T1000 (cell line): ENCODE results near the gene AKT2.
"Not testable (repeated sequence)": the region's sequence is repeated elsewhere in the genome, so short reads cannot be mapped to it uniquely, and the experiment has no call there.

Experiments
- DNase-seq: peaks from one replicate; lab custom pipeline; 2025; ENCODE audit warnings: mixed read lengths; lab: John Stamatoyannopoulos, UW

AKT2 gene

DNA sequence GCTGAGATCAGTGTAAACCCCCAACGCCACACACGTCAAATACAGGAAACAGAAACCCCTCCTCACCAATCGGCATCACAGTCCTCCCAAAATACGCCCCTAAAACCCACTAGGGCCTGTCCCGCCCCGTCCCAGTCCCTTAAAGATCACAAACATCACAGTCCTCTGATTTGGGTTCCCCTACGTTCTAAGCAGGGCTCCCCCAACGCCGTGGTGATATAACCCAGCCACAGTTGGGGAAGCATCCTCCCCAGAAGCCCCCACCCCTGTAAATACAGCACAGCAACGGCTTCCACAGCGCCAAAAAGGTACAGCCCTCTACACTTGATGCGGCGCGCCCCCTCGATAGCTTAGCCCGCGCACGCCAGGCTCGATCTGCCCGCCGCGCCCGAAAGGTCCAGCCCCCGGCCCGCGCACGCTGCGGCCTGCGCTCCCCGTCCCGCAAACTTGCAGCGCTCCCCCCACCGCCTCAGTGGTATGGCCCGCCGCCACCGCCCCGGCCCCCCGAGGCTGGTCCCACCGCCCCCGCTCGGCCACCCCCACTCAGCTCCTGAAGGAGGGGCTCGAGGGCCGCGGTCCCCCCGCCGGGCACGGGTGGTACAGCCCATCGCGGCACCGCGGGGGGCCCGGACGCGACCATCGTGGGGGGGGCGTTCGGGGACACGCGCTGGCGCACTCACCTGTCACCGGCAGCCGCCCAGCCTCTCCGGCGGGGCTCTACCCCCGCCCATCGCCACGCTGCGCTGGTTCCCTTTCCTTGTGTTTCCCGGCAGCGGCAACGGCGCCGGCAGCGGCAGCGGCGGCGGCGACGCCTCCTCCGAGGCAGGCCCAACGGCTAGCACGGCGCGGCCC, at the start of gene AKT2:
Gene AKT2 (minus strand): TSS at position 845 of the 852 bp plus-strand sequence. CDS start 20,078 bp downstream, outside the sequence.
- DNase-seq: no peak

DNA sequence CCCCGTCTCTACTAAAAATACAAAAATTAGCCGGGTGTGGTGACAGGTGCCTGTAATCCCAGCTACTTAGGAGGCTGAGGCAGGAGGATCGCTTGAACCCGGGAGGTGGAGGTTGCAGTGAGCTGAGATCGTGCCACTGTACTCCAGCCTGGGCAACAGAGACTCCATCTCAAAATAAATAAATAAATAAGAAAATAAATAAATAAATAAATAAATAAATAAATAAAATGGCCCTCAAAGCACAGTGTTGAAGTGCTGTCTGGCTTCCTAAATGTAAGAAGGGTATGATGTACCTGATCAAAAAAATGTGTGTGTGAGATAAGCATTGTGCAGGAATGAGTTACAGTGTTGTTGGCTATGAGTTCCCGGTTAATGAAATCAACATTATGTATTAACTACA, 47.9 kb upstream of the AKT2 start:
- DNase-seq: not testable (repeated sequence)

DNA sequence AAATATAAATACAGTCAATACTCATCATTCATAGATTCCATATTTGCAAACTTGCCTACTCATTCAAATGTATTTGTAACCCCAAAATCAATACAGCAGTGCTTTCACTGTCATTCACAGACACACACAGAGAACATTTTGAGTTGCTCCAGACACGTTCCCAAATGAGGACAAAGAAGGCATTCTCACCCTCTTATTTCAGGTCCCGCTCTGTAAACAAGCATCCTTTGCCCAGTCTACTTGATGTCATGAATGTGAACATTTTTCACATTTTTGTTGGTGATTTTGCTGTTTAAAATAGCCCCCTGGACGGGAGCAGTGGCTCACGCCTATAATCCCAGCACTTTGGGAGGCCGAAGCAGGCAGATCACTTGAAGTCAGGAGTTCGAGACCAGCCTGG, 47.5 kb upstream of the AKT2 start:
- no peak for DNase-seq

DNA sequence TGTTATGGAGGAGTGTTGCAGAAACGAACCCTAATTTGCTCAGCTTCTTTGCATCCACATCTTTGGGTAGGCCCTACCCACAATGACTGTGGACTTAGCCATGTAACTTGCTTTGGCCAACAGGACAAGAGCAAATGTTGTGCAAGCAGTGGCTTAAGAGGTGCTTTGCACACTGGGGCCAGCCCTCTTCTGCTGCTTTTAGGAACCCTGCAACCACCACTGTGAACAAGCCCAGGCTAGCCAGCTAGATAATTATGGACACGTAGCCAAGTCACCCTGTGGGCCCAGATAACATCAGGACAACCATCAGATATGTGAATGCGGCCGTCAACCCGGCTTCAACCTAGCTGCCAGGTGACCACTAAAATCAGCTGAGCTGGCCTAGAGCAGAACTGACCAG, 45.9 kb upstream of the AKT2 start:
- no peak for DNase-seq

DNA sequence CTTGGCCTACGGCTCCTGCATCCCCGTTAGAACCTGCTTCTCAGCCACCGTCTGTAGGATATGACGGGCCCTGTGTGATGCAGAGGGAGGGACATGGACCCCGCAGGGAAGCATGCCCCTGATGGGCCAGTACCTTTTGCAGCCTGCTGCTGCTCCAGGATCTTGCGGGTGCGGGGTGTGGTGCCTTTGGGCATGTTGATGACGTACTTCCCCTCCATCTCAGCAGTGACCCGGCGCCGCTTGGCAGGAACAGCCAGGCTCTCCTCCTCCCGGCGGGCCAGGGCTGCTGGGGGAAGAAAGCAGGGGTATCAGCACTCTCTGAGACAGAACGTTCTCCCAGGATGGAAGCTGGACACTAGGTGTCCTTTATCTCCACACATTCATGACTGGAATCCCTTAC, 41.1 kb upstream of the AKT2 start:
- no peak for DNase-seq

DNA sequence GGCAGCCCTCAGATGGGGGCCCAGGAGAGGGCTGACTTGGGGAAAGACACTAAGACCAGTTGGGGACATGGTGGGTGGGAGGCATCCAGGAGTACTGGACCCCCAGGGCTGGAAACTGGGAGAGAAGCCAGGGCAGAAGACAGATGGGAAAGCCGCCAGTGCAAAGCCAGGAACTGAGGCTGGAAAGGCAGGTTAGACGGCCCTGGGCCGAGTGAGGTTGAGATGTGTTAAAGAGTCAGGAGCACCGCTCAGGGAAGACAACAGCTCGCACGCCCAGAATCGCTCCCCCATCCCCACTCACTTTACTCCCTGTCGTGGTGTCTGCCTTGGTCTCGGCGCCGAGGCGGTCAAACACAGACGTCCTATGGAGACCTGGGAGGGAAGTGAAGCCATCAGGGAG, 38.6 kb upstream of the AKT2 start:
- DNase-seq: no peak

DNA sequence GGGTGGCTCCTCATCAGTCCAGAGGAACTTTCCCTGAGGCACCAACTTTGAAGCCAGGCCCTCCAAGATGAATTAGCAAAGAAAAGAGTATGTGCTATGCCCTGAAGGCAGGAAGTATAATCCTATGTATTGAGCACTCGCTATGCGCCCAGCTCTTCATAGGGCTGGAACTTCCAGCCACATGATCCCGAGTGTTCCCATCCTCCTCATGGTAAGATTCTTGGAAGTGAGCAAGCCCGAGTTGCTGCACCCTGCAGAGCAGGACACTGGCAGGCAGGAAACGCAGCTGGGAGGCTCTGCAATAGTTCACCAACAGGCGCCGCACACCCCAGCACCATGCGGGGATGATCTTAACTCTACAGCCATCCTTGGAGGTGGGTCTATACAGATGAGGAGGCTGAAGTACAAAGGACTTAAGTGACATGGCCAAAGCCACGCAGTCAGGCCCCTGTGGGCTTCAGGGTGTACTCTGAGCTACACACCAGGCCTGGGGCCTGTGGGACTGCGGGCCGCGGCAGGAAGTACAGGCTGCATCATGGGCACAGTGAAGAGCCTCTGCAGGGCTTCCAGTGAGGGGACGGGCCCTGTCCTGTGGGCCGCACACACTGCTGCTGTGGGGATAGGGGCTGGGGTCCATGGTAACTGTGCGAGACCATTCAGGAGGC, 37.9 kb upstream of the AKT2 start:
- no peak for DNase-seq

DNA sequence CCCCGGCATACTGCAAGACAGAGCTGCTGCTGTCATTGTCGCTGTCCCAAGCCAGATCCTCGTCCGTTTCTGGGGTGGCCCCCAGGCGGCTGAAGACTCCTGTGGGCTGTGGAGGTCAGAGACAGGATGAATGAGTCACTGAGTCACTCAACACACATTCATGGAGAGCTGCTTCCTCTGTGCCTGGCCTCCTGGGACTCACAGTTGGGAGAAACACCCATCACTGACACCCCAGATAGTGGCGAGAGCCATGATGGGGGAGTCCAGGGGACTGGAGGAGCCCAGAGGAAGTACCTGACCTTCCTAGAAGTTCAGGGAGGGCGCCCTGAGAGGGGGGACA, 37.1 kb upstream of the AKT2 start:
- DNase-seq: no peak

DNA sequence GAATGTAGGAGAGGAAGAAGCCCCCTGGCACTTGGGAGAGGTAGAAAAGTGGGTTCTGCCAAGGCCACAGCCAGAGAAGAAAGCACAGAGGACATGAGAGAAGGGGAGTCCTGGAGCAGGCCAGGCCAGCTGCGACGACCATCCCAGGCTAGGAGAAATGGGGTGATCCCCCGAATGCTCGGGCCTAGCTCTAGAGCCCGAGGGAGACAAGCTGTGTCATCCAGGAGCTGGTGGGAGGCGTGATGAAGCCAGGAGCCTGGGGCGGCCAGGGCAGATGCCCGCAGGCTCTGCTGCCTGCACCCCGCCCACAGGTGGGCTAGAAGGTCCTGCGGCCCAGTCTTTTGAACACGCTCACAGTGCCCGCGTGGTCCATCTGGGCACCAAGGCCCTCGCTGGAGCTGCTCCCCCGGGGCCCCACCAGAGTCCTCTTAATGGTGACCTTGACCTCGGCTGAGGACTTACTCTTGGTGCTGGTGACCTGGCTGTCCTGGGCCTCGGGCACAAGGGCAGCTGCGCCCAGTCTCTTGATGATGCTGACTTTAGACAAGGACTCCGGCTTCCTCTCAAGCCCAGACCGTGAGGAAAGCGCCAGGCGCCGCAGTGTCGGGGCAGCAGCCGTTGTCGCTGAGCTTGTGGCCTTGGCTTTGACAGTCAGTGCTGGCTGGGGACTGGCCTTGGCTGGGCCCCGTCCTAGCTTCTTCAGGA, 36.6 kb upstream of the AKT2 start:
- DNase-seq: no peak

DNA sequence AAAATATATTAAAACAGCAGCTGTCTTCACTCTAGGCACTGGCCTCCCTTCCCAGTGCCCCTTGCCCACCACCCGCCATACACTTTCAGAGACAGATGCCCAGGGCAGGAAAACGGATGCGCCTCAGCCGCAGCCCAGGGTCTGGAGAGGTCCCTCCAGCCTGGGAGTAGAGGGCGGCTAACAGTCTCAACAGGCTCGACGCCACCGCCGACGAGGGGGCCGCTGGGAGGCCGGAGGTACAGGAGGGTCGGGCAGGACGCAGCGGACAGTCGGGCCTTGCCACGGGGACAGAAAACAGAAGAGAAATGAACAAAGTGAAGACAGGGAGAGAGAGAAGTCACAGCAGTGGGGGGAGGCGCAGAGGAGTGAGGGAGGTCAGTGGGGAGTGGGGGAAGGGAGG, 35.9 kb upstream of the AKT2 start:
- no peak for DNase-seq

DNA sequence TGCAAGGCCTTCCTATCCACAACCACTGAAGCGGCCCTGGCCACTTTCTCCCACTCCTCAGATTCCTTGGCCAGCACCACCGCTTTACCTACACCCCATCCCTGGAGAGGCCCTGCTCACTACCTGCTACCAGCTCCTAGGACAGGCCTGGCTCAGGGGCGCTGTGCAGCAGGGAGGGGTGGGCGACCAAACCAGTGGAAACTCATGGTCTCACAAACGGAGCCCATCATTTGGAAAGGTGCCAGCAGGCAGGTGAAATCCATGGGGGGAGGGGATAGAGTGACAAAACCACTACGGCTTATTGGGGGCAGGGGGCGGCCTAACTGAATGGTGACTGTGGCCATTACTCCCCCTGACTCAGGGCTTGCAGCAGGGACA, 35.4 kb upstream of the AKT2 start:
- no peak for DNase-seq

DNA sequence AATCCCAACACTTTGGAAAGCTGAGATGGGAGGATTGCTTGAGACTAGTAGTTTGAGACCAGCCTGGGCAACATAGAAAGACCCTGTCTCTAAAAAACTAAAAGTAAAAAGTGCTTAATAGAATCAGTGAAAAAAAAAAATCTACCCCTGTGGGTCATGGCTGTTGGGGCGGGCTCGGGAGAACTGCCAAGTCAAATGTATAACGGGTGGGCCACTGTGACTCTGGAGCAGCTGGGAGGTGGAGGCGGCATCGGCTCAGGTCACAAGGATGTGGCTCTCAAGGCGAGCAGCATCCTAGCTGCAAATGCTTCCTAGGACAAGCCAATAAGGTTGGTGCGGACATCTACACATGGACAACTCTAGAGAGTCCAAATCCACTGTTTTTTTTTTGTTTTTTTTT, 32.2 kb upstream of the AKT2 start:
- no peak for DNase-seq

DNA sequence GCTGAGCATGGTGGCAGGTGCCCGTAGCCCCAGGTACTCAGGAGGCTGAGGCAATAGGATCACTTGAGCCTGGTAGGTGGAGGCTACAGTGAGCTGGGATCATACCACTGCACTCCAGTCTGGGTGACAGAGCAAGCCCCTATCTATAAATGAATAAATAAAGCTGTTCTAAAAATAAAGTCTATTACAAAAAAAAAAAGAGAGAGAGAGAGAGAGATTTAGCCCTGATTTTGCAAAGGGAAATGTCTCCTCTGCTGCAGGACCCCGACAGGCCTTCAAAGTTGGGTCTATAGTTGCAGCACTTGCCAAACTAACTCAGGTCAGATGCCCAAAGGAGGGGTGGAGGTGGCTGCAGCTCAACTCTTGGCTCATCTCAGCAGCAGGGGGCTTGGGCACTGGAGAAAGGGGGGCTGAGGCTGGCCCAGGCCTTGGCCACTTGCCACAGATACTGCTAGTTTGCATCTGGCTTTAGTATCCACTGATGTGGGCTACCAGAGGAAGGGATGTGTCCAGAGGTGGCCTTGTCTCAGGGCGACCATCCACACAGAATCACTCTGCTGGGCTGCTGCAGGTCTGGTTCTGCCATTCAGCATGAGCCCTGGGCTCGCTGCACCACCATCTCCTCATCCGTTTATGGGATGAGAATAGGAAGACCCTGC, 30.8 kb upstream of the AKT2 start:
- no peak for DNase-seq

DNA sequence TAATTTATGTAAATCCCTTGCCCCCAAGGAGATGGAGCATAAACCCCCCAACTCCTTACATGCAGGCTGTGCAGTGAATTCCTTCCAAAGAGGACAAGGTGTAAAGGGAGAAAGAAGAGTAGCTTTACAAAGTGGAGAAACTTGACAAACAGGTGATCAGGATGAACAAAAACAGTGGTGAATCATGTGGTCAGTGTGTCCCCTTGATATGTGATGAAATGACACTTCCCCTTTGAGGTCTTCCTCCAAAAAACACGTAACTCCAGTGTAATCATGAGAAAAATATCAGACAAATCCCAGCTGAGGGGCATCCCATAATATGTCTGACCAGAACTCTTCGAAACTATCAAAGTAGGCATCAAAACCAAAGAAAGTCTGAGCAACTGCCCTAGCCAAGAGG, 29.5 kb upstream of the AKT2 start:
- no peak for DNase-seq

DNA sequence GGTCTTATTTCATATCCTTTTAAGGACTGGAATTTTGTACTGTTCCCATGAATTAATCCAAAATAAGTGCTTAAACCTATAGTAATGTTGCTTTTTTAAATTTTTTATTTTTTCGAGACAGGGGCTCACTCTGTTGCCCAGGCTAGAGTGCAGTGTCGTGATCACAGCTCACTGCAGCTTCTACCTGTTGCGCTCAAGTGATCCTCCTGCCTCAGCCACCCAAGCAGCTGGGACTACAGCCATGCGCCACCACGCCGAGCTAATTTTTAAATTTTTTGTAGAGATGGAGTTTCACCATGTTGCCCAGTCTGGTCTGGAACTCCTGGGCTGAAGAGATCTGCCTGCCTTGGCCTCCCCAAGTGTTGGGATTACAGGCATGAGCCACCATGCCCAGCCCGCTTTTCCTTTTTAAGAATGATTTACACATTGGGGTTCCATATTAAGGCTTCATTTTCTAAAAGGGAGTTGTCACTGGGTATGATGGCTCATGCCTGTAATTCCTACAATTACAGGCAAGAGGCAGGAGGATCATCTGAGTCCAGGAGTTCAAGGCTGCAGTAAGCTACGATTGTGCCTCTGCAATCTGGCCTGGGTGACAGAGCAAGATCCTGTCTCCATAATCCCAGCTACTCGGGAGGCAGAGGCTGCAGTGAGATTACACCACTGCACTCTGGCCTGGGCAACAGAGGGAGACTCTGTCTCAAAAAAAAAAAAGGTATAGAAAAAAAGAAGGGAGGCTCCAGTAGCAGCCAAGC, 28.3 kb upstream of the AKT2 start:
- DNase-seq: no peak

DNA sequence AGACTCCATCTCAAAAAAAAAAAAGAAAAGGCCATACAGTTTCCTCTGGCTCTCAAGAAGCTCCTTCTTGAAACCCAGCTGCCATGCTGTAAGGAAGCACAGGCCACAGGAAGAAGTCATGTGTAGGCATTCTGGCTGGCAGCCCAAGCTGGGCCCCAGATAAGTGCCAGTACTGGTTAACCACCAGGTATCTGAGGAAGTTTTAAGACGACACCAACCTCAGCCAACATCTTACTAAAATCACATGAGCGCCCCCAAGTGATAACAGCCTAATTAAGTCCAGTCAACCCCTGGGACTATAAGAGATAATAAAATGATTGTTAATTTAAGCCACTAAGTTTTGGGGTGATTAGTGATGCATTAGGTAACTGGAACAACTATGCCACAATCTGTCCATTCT, 27.4 kb upstream of the AKT2 start:
- no peak for DNase-seq

DNA sequence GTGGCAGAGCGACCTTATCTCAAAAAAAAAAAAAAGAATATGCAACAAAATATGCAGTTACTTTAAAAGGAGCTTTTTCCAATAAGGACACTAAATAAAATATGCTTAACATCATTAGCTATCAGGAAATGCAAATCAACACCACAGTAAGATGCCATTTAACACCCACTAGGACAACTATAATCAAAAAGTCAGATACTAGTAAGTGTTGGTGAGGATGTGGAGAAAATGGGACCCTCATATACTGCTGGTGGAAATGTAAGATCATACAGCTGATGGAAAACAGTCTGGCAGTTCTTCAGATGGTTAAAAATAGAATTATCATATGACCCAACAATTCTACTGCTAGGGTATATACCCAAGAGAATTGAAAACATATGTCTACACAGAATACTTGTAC, 24.5 kb upstream of the AKT2 start:
- DNase-seq: no peak

DNA sequence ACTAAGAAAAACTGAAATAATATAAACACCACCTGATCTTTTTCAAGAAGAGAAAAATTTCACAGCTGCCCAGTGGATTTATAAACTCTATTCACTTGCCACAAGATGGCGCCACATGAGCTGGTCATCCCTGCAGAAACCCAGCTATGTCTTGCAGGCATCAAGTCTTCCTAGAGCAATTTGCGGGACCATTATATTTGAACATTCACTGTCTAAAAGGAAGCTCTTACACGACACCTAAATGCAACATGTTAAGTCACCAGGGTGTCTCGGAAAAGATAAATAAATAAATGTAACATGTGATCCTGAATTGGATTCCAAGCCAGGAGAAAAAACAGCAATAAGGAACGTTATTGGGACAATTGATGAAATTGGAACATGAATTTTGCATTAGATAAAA, 20.3 kb upstream of the AKT2 start:
- DNase-seq: peak; percentile 24

DNA sequence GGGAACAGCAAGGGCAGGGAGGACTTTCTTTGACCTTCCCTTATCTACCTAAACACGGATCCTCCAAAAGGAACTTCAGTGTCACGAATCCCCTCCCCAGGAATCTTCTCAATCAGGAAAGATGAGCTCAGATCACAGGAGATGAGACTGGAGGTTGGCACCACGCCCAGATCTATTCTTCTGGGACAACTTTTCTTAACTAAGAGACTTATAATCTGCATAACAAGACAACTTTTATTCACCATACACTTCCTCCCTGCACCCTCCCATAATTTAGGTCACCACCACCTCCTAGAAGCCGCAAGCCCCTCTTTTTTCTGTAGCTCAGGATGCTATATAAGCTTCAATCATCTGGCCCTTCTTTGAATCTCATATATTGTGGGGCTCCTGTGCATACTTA, 19.2 kb upstream of the AKT2 start:
- no peak for DNase-seq

DNA sequence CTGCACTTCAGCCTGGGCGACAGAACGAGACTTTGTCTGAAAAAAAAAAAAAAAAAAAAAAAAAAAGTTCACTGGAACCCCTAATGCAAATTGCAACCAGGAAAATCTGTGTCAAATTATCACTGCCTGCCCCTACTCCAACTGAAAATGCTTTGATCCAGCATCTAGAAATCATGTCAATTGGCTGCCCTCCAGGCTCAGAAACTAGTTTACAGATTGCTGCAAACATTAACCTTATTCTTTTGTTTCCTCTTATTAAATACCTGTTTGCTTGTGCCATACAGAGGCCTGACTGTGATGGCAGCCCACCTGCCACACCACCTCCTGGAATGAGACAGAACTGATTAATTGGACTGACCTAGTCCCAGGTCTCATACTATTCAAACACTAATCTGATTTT, 18.6 kb upstream of the AKT2 start:
- DNase-seq: no peak

DNA sequence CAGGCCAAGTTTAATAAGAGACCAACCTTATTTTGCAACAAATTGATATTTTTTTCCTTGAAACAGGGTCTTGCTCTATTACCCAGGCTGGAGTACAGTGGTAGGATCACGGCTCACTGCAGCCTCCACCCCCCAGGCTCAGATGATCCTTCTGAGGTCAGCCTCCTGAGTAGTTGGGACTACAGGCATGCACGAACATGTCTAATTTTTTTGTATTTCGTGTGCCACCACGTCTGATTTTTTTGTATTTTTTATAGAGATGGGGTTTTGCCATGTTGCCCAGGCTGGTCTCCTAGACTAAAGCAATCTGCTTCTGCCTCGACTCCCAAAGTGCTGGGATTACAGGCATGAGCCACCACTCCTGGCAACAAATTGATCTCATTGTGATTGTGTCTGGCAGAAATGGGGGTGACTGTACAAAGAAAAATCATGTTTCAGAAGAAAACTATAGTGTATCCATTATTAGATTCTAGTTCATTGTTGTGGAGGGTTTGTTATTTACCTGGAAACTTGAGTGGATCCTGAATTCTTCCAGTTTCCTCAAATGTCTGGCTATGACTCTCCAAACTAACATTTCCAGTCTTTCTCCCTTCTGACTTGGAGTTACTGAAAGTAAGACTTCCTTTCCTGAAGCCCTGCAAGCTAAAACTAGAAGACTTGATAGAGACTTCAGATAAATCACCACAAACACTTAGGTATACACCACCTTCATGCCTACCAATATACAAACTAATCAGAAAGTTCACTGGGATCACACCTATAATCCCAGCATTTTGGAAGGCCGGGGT, 17.3 kb upstream of the AKT2 start:
- DNase-seq: no peak
